Measurements from ENCODE around the gene ANKEF1. TPM values are rescaled to one million over a fixed set of nuclear protein-coding genes. Genes with fewer than 3 reads are reported as not detected.

ANKEF1 gene
- total RNA-seq, 1 experiment from 2014 or later: 3.9 TPM

DNA sequence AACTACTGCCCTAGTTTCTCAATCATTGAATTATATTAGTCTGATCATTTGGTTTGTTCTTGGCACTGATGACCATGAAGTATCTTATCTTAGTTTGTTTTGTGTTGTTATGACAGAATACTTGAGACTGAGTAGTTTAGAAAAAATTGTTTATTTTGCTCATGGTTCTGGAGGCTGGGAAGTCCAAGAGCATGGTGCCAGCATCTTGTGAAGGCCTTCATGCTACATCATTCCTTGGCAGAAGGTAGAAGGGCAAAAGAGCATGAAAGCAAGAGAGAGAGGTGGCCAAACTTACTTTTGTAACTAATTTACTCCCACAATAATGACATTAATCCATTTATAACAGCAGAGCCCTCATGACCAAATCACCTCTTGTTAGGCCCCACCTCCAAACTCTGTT lies 40.1 kb upstream of the ANKEF1 start:
- no peaks in the 10 kb centered on the region for H3K9me3 Mint-ChIP-seq (ENCODE audit: unreplicated experiment)
- no peak for TF ChIP-seq CTCF (IDR thresholded peaks at IDR 0.05; ENCODE audit: insufficient read depth in 1 of 2, low read depth in 1 of 2, low read length in 1 of 2, severe bottlenecking in 1 of 2, unreplicated experiment in 1 of 2)
- peaks cover 3% of the 10 kb centered on the region for H3K27me3 Mint-ChIP-seq (ENCODE audit: insufficient read depth, unreplicated experiment)
- no peaks in the 10 kb centered on the region for H3K36me3 Mint-ChIP-seq (ENCODE audit: insufficient read depth, unreplicated experiment)
- ChIA-PET CTCF (no interaction called here), POLR2A (no interaction called here)
- DNase-seq: no peak
- no peak overlapping the region for H3K27ac Mint-ChIP-seq (ENCODE audit: unreplicated experiment)
- H3K4me3 Mint-ChIP-seq (ENCODE audit: unreplicated experiment): no peak overlapping the region
- no TSS peak for BruUV-seq (replicated peaks)
- intact Hi-C loops (cut with micrococcal nuclease; ENCODE audit: unreplicated experiment): no loop called here
- Histone ChIP-seq H3K27me3 (replicated peaks; ENCODE audit: control insufficient read depth, insufficient read depth, low read length) (no peaks in the 10 kb centered on the region), H3K4me1 (no peaks in the 10 kb centered on the region), H3K4me3 (ENCODE audit: low read depth, low read length) (no peak overlapping the region), H3K36me3 (ENCODE audit: control insufficient read depth, insufficient read depth, low read length) (no peaks in the 10 kb centered on the region), H3K9me3 (no peaks in the 10 kb centered on the region)
- H3K4me1 Mint-ChIP-seq (ENCODE audit: low read depth, unreplicated experiment): no peaks in the 10 kb centered on the region

- H3K27me3 Mint-ChIP-seq (ENCODE audit: insufficient read depth, unreplicated experiment): peaks cover 9% of the 10 kb centered on the region
- Histone ChIP-seq H3K4me1 (no peaks in the 10 kb centered on the region), H3K9me3 (no peaks in the 10 kb centered on the region), H3K27me3 (replicated peaks; ENCODE audit: control insufficient read depth, insufficient read depth, low read length) (no peaks in the 10 kb centered on the region), H3K4me3 (ENCODE audit: low read depth, low read length) (no peak overlapping the region), H3K36me3 (ENCODE audit: control insufficient read depth, insufficient read depth, low read length) (no peaks in the 10 kb centered on the region)
- no peak for DNase-seq
- intact Hi-C loops (cut with micrococcal nuclease; ENCODE audit: unreplicated experiment): no loop called here
- H3K4me1 Mint-ChIP-seq (ENCODE audit: low read depth, unreplicated experiment): no peaks in the 10 kb centered on the region
- no peak overlapping the region for H3K4me3 Mint-ChIP-seq (ENCODE audit: unreplicated experiment)
- no TSS peak for BruUV-seq (replicated peaks)
- no peaks in the 10 kb centered on the region for H3K9me3 Mint-ChIP-seq (ENCODE audit: unreplicated experiment)
- no peaks in the 10 kb centered on the region for H3K36me3 Mint-ChIP-seq (ENCODE audit: insufficient read depth, unreplicated experiment)
- CTCF ChIA-PET: no interaction called here
- POLR2A ChIA-PET: no interaction called here
- no peak for TF ChIP-seq CTCF (IDR thresholded peaks at IDR 0.05; ENCODE audit: insufficient read depth in 1 of 2, low read depth in 1 of 2, low read length in 1 of 2, severe bottlenecking in 1 of 2, unreplicated experiment in 1 of 2)
- no peak overlapping the region for H3K27ac Mint-ChIP-seq (ENCODE audit: unreplicated experiment)
Observed at GRCh38 chr20:9995510-9996272, 39.1 kb upstream of the ANKEF1 start.

DNA sequence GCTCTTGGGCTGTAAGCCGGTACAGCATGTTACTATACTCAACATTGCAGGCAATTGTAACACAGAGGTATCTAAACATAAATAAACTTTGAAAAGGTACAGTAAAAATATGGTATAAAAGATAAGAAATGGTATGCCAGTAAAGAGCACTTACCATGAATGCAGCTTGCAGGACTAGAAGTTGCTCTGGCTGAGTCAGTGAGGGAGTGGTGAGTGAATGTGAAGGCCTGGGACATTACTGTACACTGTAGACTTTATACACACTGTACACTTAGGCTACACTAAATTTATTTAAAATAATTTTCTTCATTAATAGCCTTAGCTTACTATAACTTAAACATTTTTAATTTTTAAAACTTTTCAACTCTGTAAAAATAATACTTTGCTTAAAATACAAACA lies 37.8 kb upstream of the ANKEF1 start:
- Mint-ChIP-seq H3K27ac (ENCODE audit: unreplicated experiment) (no peak overlapping the region), H3K9me3 (ENCODE audit: unreplicated experiment) (no peaks in the 10 kb centered on the region), H3K4me1 (ENCODE audit: low read depth, unreplicated experiment) (no peaks in the 10 kb centered on the region), H3K27me3 (ENCODE audit: insufficient read depth, unreplicated experiment) (peaks cover 5% of the 10 kb centered on the region), H3K4me3 (ENCODE audit: unreplicated experiment) (no peak overlapping the region), H3K36me3 (ENCODE audit: insufficient read depth, unreplicated experiment) (no peaks in the 10 kb centered on the region)
- TF ChIP-seq CTCF (IDR thresholded peaks at IDR 0.05; ENCODE audit: insufficient read depth in 1 of 2, low read depth in 1 of 2, low read length in 1 of 2, severe bottlenecking in 1 of 2, unreplicated experiment in 1 of 2): no peak
- Histone ChIP-seq H3K9me3 (no peaks in the 10 kb centered on the region), H3K27me3 (replicated peaks; ENCODE audit: control insufficient read depth, insufficient read depth, low read length) (no peaks in the 10 kb centered on the region), H3K4me3 (ENCODE audit: low read depth, low read length) (no peak overlapping the region), H3K36me3 (ENCODE audit: control insufficient read depth, insufficient read depth, low read length) (no peaks in the 10 kb centered on the region), H3K4me1 (no peaks in the 10 kb centered on the region)
- POLR2A ChIA-PET: no interaction called here
- CTCF ChIA-PET: no interaction called here
- DNase-seq: no peak
- intact Hi-C loops (cut with micrococcal nuclease; ENCODE audit: unreplicated experiment): no loop called here
- no TSS peak for BruUV-seq (replicated peaks)
